HEK293 (cell line): ENCODE data around the gene FOXO1.

ENCODE experiments used
- OVOL3 ChIP-seq: fragments of 450-650 bp; formaldehyde crosslinking; IDR thresholded peaks from 2 replicates; pipeline ENCODE4 v1.5.1; 2016; ENCODE audit warnings: missing biosample characterization, missing genetic modification characterization
- ZFP41 ChIP-seq: fragments of 450-650 bp; formaldehyde crosslinking; IDR thresholded peaks from 2 replicates; pipeline ENCODE4 v1.5.1; 2016; ENCODE audit warnings: missing biosample characterization, missing genetic modification characterization, borderline replicate concordance
- ZNF629 ChIP-seq: fragments of 450-650 bp; formaldehyde crosslinking; IDR thresholded peaks from 2 replicates; pipeline ENCODE4 v1.5.1; 2017; ENCODE audit warnings: missing biosample characterization, missing genetic modification characterization
- TF ChIP-seq, protein P1 (sequence below): fragments of 450-650 bp; formaldehyde crosslinking; IDR thresholded peaks from 2 replicates; pipeline ENCODE4 v1.5.1; 2016; ENCODE audit warnings: missing biosample characterization, missing genetic modification characterization, low read depth

DNA sequence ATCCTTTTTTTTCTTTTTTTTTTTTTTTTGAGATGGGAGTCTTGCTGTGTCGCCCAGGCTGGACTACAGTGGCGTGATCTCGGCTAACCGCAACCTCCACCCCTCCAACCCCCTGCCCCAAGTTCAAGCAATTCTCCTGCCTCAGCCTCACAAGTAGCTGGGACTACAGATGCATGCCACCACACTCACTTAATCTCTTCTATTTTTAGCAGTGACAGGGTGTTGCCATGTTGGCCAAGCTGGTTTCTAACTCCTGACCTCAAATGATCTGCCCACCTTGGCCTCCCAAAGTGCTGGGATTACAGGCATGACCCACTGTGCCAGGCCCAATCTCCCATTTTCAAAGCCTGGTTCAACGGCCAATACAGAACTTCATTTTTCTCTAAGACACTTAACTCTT lies 9.1 kb downstream of the FOXO1 start:
- TF ChIP-seq ZNF629 (tag by site-specific recombination) (no peak), OVOL3 (no peak), ZFP41 (tag by site-specific recombination) (no peak)
- TF ChIP-seq, protein P1, sequence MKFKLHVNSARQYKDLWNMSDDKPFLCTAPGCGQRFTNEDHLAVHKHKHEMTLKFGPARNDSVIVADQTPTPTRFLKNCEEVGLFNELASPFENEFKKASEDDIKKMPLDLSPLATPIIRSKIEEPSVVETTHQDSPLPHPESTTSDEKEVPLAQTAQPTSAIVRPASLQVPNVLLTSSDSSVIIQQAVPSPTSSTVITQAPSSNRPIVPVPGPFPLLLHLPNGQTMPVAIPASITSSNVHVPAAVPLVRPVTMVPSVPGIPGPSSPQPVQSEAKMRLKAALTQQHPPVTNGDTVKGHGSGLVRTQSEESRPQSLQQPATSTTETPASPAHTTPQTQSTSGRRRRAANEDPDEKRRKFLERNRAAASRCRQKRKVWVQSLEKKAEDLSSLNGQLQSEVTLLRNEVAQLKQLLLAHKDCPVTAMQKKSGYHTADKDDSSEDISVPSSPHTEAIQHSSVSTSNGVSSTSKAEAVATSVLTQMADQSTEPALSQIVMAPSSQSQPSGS (tag by site-specific recombination), result no peak
